Psoas muscle (tissue), 8 donors: ENCODE data around the gene STAB2. TPM values are rescaled to one million over a fixed set of nuclear protein-coding genes. Genes with fewer than 3 reads are reported as not detected.

Experiments
- ATAC-seq, 4 donors: fragments of 200-7000 bp; cut with Tn5 transposase; one replicate each; pipeline ENCODE4 v1.9.1; 2020; ENCODE audit warnings: moderate library complexity in 3 of 4, mild to moderate bottlenecking in 2 of 4
- DNase-seq, 2 donors: peaks; one replicate each; pipeline ENCODE4 v3.0.0-alpha.2; 2020
- H3K27ac ChIP-seq: fragments of 200-600 bp; one replicate; pipeline ENCODE4 v1.8.0; 2022
- H3K27me3 ChIP-seq, 3 donors: fragments of 200-600 bp in 1 of 3; one replicate each; pipeline versions ENCODE4 v1.6.1 to v1.8.0; 2013 to 2022; ENCODE audit warnings: low read length in 2 of 3, mild to moderate bottlenecking in 2 of 3, moderate library complexity in 1 of 3; ENCODE audit not compliant: insufficient read depth in 3 of 3
- H3K36me3 ChIP-seq, 2 donors: fragments of 200-600 bp in 1 of 2; one replicate each; pipeline versions ENCODE4 v1.6.1 to v1.8.0; 2013 to 2022; ENCODE audit warnings: low read depth in 1 of 2, mild to moderate bottlenecking in 1 of 2, moderate library complexity in 1 of 2; ENCODE audit not compliant: insufficient read depth in 1 of 2
- H3K4me1 ChIP-seq: fragments of 200-600 bp; one replicate; pipeline ENCODE4 v1.8.0; 2022
- H3K4me3 ChIP-seq: fragments of 200-600 bp; one replicate; pipeline ENCODE4 v1.8.0; 2022; ENCODE audit warnings: mild to moderate bottlenecking
- H3K9me3 ChIP-seq: fragments of 200-600 bp; one replicate; pipeline ENCODE4 v1.8.0; 2022
- WGBS, 3 donors: extraction: QIAGEN DNeasy Blood & Tissue Kit; methylation state at CpG; one replicate each; pipeline versions ENCODE4 v1.1.6 to v1.1.7; 2013; 5-methylcytosine and 5-hydroxymethylcytosine counted together
- intact Hi-C, 2 donors: fragments of 100-400 bp; cut with DNase I; formaldehyde crosslinking; loops; one replicate each; pipeline versions ENCODE4 v1.11.0 to v1.14.2; 2022
- polyA plus RNA-seq, 3 donors: library from polyadenylated mRNA; stranded (reverse); fragments of 200-250 nt; gene quantifications; one replicate each; pipeline ENCODE4 v1.2.3, GENCODE V29; 2013
- total RNA-seq, 4 donors: library from RNA; stranded (reverse); fragmentation: NEBNext Ultra II Directional in 2 of 4; extraction: Animal tissue kit (Norgen Biotek cat#: 25700) in 2 of 4; gene quantifications; one replicate each; pipeline versions ENCODE4 v1.2.1 to v1.2.4, GENCODE V29; 2021 to 2023
- TF ChIP-seq, protein P1 (sequence below): fragments of 200-600 bp; IDR thresholded peaks from one replicate; pipeline ENCODE4 v1.8.0; 2022; ENCODE audit warnings: antibody characterized with exemption
- donor health status: healthy with polysubstance abuse.
- donor health status: DM: no; HTN: no; CAD: no; lungs with moderate emphysema.
- donor health status: Bipolar disorder and iron deficiency.
- donor health status: healthy.
- donor health status: DM: yes; HTN: yes; CAD: no.
- donor health status: DM: no; HTN: no; CAD: no.
- donor health status: DM: no; HTN: no; CAD: no.
- donor health status: DM: yes; HTN: yes; CAD: no.

STAB2 gene
- total and polyA plus RNA-seq, 7 donors, result under 0.01 to 0.32 (median 0.06) TPM; not detected in 2

GRCh38 chr12:103773109-103773910, 186.2 kb downstream of the STAB2 start:
- Histone ChIP-seq H3K27ac (no peak overlapping the region), H3K4me1 (peaks cover 6% of the 10 kb centered on the region), H3K36me3 (peaks cover 0 to 21% of the 10 kb centered on the region in 2 donors), H3K9me3 (no peaks in the 10 kb centered on the region), H3K4me3 (no peak overlapping the region), H3K27me3 (no peaks in the 10 kb centered on the region)
- TF ChIP-seq, protein P1, sequence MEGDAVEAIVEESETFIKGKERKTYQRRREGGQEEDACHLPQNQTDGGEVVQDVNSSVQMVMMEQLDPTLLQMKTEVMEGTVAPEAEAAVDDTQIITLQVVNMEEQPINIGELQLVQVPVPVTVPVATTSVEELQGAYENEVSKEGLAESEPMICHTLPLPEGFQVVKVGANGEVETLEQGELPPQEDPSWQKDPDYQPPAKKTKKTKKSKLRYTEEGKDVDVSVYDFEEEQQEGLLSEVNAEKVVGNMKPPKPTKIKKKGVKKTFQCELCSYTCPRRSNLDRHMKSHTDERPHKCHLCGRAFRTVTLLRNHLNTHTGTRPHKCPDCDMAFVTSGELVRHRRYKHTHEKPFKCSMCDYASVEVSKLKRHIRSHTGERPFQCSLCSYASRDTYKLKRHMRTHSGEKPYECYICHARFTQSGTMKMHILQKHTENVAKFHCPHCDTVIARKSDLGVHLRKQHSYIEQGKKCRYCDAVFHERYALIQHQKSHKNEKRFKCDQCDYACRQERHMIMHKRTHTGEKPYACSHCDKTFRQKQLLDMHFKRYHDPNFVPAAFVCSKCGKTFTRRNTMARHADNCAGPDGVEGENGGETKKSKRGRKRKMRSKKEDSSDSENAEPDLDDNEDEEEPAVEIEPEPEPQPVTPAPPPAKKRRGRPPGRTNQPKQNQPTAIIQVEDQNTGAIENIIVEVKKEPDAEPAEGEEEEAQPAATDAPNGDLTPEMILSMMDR, result no peak
- 56 to 70% (median 66%) methylated on average over 4 of the region's 4 CpGs for WGBS, 3 donors
- DNase-seq (no peak), ATAC-seq (no peak)
- intact Hi-C loops, result loop anchor here (5.0 to 10.0 kb wide), 3 partner anchors 101 to 159 kb away; partner anchors contain the start of gene HSP90B1 (in 1 of the 2)

DNA sequence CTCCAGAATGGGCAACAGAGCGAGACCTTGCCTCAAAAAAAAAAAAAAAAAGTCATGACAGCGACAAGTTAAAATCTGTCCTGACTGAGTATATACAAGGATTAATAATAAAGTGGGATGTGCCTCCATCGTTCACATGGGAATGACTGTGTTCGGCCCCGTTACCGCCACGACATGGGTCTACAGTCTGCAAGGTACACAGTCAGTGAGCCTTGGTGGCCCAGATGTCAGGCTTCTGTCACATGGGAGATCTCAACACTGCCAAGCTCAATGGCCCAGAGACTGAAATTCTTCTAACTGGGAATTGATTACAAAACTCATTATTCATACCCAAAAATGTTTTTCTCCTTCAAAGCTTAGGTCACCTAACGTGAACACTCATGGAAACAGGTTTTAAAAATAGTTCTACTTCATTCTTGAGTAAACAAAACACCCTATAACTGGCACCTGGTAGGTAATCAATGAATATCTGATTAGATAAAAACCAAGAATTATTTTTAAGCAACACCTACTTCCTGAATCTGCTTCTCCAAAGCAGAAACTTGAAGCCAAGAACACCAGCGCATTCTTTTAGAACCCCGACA, 188.0 kb downstream of the STAB2 start:
- intact Hi-C loops, result loop anchor here (5.0 to 10.0 kb wide), 3 partner anchors 100 to 157 kb away; partner anchors contain the start of gene HSP90B1 (in 1 of the 2)
- H3K27ac ChIP-seq, result no peak overlapping the region
- H3K4me3 ChIP-seq, result no peak overlapping the region
- no peaks in the 10 kb centered on the region for H3K9me3 ChIP-seq
- WGBS, 3 donors, result 86 to 94% (median 89%) methylated on average over 10 of the region's 10 CpGs
- peaks cover 3 to 28% of the 10 kb centered on the region in 2 donors for H3K36me3 ChIP-seq
- TF ChIP-seq, protein P1, result no peak
- DNase-seq (no peak), ATAC-seq (no peak)
- peaks cover 8% of the 10 kb centered on the region for H3K4me1 ChIP-seq
- no peaks in the 10 kb centered on the region for H3K27me3 ChIP-seq

- no peaks in the 10 kb centered on the region for H3K9me3 ChIP-seq
- TF ChIP-seq, protein P1, result no peak
- H3K4me1 ChIP-seq, result peaks cover 33% of the 10 kb centered on the region
- 76 to 80% (median 78%) methylated on average over 6 of the region's 6 CpGs for WGBS, 3 donors
- H3K36me3 ChIP-seq, result peaks cover 3 to 30% of the 10 kb centered on the region in 2 donors
- intact Hi-C loops, result loop anchor here in 1 of 2 donors (10.0 kb wide), 1 partner anchor 96 kb away; no protein-coding TSS in a partner anchor
- H3K27ac ChIP-seq, result no peak overlapping the region
- ATAC-seq, result no peak
- no peak for DNase-seq
- H3K4me3 ChIP-seq, result no peak overlapping the region
- H3K27me3 ChIP-seq, result no peaks in the 10 kb centered on the region
Measured at GRCh38 chr12:103778781-103779180, 191.7 kb downstream of the STAB2 start.

- H3K9me3 ChIP-seq, result no peaks in the 10 kb centered on the region
- DNase-seq (no peak), ATAC-seq (no peak)
- H3K36me3 ChIP-seq, result peaks cover 3 to 30% of the 10 kb centered on the region in 2 donors
- no peak overlapping the region for H3K4me3 ChIP-seq
- 84 to 86% (median 85%) methylated on average over 7 of the region's 7 CpGs for WGBS, 3 donors
- peaks cover 40% of the 10 kb centered on the region for H3K4me1 ChIP-seq
- TF ChIP-seq, protein P1, result no peak
- intact Hi-C loops, result loop anchor here (5.0 to 10.0 kb wide), 2 partner anchors 63 to 95 kb away; partner anchors contain the start of gene NT5DC3 (in 1 of the 2)
- no peaks in the 10 kb centered on the region for H3K27me3 ChIP-seq
- no peak overlapping the region for H3K27ac ChIP-seq
Measured at GRCh38 chr12:103779410-103780092, 192.5 kb downstream of the STAB2 start.
